Activated T-helper 2 cell treated with anti-CD3 and anti-CD28 coated beads, Interferon-gamma antibody, Interleukin-2, Interleukin-4, amounts not matched to agents 10 μg/mL and 5 μg/mL and 100 μg/mL, durations not matched to agents 14 hours and 24 hours and 36 hours (primary cell): Measurements from ENCODE around the gene CD68. TPM values are rescaled to one million over a fixed set of nuclear protein-coding genes. Genes with fewer than 3 reads are reported as not detected.
A peak's percentile ranks its signal among the peaks of the same experiment; 100 is the strongest.

Experiments used
- DNase-seq: peaks from one replicate; pipeline ENCODE4 v3.0.0; 2021; ENCODE audit warnings: low spot score
- H3K27ac Mint-ChIP-seq: one replicate; pipeline ENCODE4 v1.8.0; 2021; ENCODE audit warnings: mixed read lengths
- H3K27me3 Mint-ChIP-seq: one replicate; pipeline ENCODE4 v1.8.0; 2021; ENCODE audit warnings: low read depth, mixed read lengths
- H3K36me3 Mint-ChIP-seq: one replicate; pipeline ENCODE4 v1.8.0; 2021; ENCODE audit warnings: low read depth, mixed read lengths
- H3K4me1 Mint-ChIP-seq: one replicate; pipeline ENCODE4 v1.8.0; 2021; ENCODE audit warnings: low read depth, mixed read lengths
- H3K4me3 Mint-ChIP-seq: one replicate; pipeline ENCODE4 v1.8.0; 2021; ENCODE audit warnings: low read depth, mild to moderate bottlenecking, moderate library complexity, mixed read lengths
- H3K9me3 Mint-ChIP-seq: one replicate; pipeline ENCODE4 v1.8.0; 2021; ENCODE audit warnings: mixed read lengths
- intact Hi-C: fragments of 100-400 bp; cut with micrococcal nuclease; formaldehyde crosslinking; loops from one replicate; pipeline ENCODE4 v1.15.1; 2023
- total RNA-seq: library from RNA; stranded (reverse); gene quantifications from 2 replicates; pipeline ENCODE4 v1.2.3, GENCODE V29; 2022

Gene CD68
- total RNA-seq, 1 donor from 2014 or later, result 10.1 TPM

DNA sequence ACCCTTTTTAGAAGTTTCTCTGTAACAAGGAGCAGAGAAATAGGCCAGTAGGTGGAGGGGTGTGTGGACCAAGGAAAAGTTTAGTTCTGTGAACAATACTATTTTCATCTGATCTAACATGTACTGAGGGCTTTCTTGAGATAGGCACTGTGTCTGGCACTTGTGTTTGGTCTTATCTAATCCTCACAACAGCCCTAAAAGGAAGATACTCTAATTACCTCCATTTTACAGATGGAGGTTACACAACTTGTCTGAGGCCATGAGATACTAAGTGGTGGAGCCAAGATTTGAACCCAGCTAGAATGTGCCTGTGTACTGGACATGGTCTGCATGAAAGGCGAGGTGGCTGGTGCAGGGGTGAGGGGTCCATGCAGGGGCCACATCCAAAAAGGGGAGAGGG is 26.1 kb upstream of the CD68 start:
- H3K4me1 Mint-ChIP-seq, result peaks cover 57% of the 10 kb centered on the region
- H3K27me3 Mint-ChIP-seq, result no peaks in the 10 kb centered on the region
- no peaks in the 10 kb centered on the region for H3K9me3 Mint-ChIP-seq
- no peak for DNase-seq
- intact Hi-C loops, result no loop called here
- H3K4me3 Mint-ChIP-seq, result peak overlapping the region; percentile 34
- peak overlapping the region; percentile 77 for H3K27ac Mint-ChIP-seq
- H3K36me3 Mint-ChIP-seq, result peaks cover 29% of the 10 kb centered on the region

DNA sequence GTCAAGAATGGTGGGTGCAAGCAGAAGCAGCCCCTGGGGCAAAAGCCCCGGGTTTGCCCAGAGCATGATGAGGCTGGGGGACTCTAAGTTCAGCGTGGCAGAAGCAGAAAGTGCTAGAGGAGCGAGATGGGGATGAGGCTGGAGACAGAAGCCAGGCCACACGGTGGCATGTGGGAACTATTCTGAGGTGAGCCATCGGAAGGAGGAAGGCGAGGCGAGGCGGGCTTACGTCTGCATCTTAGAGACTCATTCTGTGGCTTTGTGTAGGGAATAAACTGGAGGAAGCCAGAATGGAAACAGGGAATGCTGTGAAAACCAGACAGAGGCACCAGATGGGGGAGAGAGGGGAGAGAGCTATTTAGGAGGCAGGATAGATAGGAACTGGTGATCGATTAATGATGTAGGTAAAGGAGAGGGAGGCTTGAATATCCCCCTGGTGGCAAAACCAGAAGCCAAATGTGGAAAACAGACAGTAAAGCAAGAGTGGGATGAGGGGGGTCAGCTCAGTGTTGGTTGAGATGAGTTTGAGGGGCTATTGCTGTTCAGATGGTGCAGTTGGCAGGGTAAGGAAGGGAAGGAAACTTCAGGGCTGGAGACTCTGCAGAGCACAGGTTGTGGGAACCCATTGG is 24.0 kb upstream of the CD68 start:
- no peaks in the 10 kb centered on the region for H3K9me3 Mint-ChIP-seq
- DNase-seq, result no peak
- H3K4me1 Mint-ChIP-seq, result peaks cover 51% of the 10 kb centered on the region
- no peak overlapping the region for H3K27ac Mint-ChIP-seq
- intact Hi-C loops, result no loop called here
- H3K27me3 Mint-ChIP-seq, result no peaks in the 10 kb centered on the region
- no peak overlapping the region for H3K4me3 Mint-ChIP-seq
- H3K36me3 Mint-ChIP-seq, result peaks cover 33% of the 10 kb centered on the region

DNA sequence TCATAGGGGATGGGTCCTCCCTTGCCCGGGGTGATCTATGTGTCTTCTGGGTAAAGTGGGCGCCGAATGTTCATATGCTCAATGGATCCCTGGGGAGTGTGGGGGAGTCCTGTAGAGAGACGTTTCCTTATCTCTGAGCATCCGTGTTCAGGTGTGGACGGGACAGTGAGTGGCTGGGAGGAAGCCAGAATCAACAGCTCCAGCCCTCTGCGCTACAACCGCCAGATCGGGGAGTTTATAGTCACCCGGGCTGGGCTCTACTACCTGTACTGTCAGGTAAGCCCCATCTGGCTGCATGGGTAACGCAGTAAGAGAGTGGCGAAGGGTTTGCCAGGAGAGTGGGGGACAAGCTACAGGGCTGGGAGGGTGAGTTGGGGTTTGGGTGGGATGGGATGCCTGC is 22.8 kb upstream of the CD68 start:
- no peaks in the 10 kb centered on the region for H3K27me3 Mint-ChIP-seq
- intact Hi-C loops, result no loop called here
- H3K4me3 Mint-ChIP-seq, result no peak overlapping the region
- H3K27ac Mint-ChIP-seq, result no peak overlapping the region
- peaks cover 47% of the 10 kb centered on the region for H3K4me1 Mint-ChIP-seq
- DNase-seq, result no peak
- H3K9me3 Mint-ChIP-seq, result no peaks in the 10 kb centered on the region
- H3K36me3 Mint-ChIP-seq, result peaks cover 28% of the 10 kb centered on the region

DNA sequence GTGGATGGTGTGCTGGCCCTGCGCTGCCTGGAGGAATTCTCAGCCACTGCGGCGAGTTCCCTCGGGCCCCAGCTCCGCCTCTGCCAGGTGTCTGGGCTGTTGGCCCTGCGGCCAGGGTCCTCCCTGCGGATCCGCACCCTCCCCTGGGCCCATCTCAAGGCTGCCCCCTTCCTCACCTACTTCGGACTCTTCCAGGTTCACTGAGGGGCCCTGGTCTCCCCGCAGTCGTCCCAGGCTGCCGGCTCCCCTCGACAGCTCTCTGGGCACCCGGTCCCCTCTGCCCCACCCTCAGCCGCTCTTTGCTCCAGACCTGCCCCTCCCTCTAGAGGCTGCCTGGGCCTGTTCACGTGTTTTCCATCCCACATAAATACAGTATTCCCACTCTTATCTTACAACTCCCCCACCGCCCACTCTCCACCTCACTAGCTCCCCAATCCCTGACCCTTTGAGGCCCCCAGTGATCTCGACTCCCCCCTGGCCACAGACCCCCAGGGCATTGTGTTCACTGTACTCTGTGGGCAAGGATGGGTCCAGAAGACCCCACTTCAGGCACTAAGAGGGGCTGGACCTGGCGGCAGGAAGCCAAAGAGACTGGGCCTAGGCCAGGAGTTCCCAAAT is 22.2 kb upstream of the CD68 start:
- Mint-ChIP-seq H3K9me3 (no peaks in the 10 kb centered on the region), H3K27me3 (no peaks in the 10 kb centered on the region), H3K27ac (no peak overlapping the region), H3K36me3 (peaks cover 28% of the 10 kb centered on the region), H3K4me3 (no peak overlapping the region), H3K4me1 (peaks cover 43% of the 10 kb centered on the region)
- no peak for DNase-seq
- intact Hi-C loops, result no loop called here

DNA sequence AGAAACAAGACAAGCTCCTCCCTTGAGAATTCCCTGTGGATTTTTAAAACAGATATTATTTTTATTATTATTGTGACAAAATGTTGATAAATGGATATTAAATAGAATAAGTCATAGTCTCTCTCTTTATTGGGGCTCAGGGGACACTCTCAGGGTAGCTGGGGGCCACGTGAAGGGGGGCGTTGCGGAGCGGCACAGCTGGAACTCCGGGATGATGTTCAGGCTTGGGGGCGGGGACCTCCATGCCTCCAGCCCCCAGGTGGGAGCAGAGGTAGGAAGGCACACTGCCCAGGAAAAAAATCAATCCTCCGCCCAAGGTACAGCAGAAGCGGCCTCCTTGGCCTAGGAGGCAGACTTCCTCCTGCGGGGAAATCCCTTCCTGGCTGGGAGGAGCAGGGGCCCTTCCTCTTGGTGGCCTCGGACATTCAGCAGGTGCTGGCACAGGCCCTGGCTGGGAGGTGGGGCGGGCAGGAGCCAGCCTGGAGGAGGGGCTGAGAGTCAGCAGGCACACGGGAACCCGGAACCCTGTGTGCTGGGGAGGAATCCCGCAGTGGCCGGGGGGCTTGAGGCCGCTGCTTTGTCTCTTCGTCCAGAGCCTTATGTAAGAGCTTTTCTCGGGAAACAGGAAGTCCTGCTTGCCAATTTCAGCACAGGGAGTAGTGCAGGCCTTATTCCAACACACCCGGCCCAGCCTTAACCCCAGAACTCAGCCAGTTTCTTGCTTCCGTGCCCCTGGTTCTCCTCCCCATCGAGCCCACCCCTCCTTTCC is 21.5 kb upstream of the CD68 start:
- DNase-seq, result no peak

DNA sequence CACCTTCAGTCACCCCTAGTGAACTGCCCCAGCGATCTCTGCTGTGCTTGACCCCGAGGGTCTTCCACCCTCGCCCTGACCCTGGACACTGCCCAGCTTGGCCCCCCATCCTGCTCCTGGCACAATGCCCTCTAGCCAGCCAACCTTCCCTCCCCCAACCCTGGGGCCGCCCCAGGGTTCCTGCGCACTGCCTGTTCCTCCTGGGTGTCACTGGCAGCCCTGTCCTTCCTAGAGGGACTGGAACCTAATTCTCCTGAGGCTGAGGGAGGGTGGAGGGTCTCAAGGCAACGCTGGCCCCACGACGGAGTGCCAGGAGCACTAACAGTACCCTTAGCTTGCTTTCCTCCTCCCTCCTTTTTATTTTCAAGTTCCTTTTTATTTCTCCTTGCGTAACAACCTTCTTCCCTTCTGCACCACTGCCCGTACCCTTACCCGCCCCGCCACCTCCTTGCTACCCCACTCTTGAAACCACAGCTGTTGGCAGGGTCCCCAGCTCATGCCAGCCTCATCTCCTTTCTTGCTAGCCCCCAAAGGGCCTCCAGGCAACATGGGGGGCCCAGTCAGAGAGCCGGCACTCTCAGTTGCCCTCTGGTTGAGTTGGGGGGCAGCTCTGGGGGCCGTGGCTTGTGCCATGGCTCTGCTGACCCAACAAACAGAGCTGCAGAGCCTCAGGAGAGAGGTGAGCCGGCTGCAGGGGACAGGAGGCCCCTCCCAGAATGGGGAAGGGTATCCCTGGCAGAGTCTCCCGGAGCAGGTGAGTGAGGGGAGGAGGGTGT is 20.7 kb upstream of the CD68 start, which contains the start of gene TNFSF13:
TSS of gene TNFSF13 (plus strand) at position 207 of the 776 bp plus-strand sequence. CDS start at position 497, 290 bp downstream.
- Mint-ChIP-seq H3K27me3 (no peaks in the 10 kb centered on the region), H3K27ac (no peak within 1 kb of the TSS), H3K4me1 (peaks cover 38% of the 10 kb centered on the region), H3K9me3 (no peaks in the 10 kb centered on the region), H3K36me3 (peaks cover 28% of the 10 kb centered on the region), H3K4me3 (no peak within 1 kb of the TSS)
- intact Hi-C loops, result no loop called here
- DNase-seq, result no peak

More for the DNA sequence above, 21.5 kb upstream of the CD68 start:
- Mint-ChIP-seq H3K4me1 (peaks cover 43% of the 10 kb centered on the region), H3K36me3 (peaks cover 31% of the 10 kb centered on the region), H3K4me3 (no peak overlapping the region), H3K27me3 (no peaks in the 10 kb centered on the region), H3K27ac (no peak overlapping the region), H3K9me3 (no peaks in the 10 kb centered on the region)
- intact Hi-C loops, result no loop called here

DNA sequence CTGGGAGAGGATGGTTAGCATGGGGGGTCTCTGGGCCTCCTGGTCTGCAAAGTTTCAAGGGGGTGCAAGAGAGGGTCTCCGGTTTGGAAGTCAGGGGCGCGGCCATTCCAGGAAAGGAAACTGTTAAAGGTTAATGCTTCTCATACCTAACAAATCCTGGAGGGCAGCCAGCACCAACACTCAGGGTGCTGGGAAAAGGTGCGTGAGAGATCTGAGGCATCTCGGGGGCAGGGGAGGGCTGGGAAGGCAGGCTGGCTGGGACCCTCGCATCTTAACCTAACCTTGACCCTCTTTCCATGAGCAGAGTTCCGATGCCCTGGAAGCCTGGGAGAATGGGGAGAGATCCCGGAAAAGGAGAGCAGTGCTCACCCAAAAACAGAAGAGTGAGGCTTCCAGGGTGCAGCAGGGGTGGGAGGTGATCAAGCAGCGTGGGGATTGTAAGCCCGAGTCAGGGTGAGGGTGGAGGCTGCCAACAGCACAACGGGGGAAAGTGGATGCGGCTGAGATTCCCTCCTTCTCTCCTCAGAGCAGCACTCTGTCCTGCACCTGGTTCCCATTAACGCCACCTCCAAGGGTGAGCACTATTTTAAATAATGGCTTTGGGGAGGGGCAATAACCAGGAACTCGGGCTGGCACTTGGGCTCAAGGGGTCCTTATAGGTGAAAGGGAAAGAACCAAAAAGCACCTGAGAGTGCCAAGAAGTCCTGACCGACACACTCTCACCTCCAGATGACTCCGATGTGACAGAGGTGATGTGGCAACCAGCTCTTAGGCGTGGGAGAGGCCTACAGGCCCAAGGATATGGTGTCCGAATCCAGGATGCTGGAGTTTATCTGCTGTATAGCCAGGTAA is 19.9 kb upstream of the CD68 start:
- no peak overlapping the region for H3K4me3 Mint-ChIP-seq
- peaks cover 33% of the 10 kb centered on the region for H3K36me3 Mint-ChIP-seq
- intact Hi-C loops, result loop anchor here (2.0 to 5.0 kb wide), 2 partner anchors 37 to 122 kb away; partner anchors contain the start of genes FGF11 and TMEM102
- H3K27ac Mint-ChIP-seq, result no peak overlapping the region
- no peaks in the 10 kb centered on the region for H3K27me3 Mint-ChIP-seq
- H3K9me3 Mint-ChIP-seq, result no peaks in the 10 kb centered on the region
- DNase-seq, result no peak
- peaks cover 38% of the 10 kb centered on the region for H3K4me1 Mint-ChIP-seq

DNA sequence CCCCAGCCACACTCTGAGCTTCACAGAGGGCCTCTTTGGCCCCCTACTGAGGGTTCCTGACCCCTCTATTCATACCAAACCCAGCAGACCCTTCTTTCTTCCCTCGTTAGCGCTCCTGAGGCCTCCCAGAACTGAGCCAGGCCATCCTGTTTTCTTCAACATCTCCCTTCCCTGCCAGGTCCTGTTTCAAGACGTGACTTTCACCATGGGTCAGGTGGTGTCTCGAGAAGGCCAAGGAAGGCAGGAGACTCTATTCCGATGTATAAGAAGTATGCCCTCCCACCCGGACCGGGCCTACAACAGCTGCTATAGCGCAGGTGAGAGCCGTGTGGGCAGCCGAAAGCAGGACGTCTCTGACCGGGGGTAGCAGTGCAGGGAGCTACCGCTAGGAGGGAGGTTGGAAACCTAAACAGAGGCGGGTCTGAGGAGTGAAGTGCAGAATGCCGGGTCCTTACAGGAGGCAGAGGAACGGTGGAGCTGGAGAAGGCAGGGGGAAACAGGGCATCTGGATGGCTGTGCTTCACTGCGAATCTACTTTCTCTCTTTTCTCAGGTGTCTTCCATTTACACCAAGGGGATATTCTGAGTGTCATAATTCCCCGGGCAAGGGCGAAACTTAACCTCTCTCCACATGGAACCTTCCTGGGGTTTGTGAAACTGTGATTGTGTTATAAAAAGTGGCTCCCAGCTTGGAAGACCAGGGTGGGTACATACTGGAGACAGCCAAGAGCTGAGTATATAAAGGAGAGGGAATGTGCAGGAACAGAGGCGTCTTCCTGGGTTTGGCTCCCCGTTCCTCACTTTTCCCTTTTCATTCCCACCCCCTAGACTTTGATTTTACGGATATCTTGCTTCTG is 19.0 kb upstream of the CD68 start:
- Mint-ChIP-seq H3K4me1 (peaks cover 37% of the 10 kb centered on the region), H3K4me3 (peak overlapping the region; percentile 92)

DNA sequence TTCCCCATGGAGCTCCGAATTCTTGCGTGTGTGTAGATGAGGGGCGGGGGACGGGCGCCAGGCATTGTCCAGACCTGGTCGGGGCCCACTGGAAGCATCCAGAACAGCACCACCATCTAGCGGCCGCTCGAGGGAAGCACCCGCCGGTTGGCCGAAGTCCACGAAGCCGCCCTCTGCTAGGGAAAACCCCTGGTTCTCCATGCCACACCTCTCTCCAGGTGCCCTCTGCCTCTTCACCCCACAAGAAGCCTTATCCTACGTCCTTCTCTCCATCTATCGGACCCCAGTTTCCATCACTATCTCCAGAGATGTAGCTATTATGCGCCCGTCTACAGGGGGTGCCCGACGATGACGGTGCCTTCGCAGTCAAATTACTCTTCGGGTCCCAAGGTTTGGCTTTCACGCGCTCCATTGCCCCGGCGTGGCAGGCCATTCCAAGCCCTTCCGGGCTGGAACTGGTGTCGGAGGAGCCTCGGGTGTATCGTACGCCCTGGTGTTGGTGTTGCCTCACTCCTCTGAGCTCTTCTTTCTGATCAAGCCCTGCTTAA is 18.3 kb upstream of the CD68 start:
- Mint-ChIP-seq H3K27ac (peak overlapping the region; percentile 90), H3K4me3 (peak overlapping the region; percentile 92), H3K36me3 (peaks cover 44% of the 10 kb centered on the region), H3K27me3 (no peaks in the 10 kb centered on the region), H3K9me3 (no peaks in the 10 kb centered on the region), H3K4me1 (peaks cover 34% of the 10 kb centered on the region)
- DNase-seq, result peak; percentile 82
- intact Hi-C loops, result loop anchor here (1.0 to 5.0 kb wide), 8 partner anchors 9 to 205 kb away; partner anchors contain the start of genes FGF11, POLR2A and TMEM102

More for the DNA sequence above, 19.0 kb upstream of the CD68 start:
- Mint-ChIP-seq H3K27ac (peak overlapping the region; percentile 90), H3K9me3 (no peaks in the 10 kb centered on the region), H3K36me3 (peaks cover 41% of the 10 kb centered on the region), H3K27me3 (no peaks in the 10 kb centered on the region)
- intact Hi-C loops, result loop anchor here (1.0 to 5.0 kb wide), 8 partner anchors 8 to 204 kb away; partner anchors contain the start of genes FGF11, POLR2A and TMEM102
- peak; percentile 59 for DNase-seq

DNA sequence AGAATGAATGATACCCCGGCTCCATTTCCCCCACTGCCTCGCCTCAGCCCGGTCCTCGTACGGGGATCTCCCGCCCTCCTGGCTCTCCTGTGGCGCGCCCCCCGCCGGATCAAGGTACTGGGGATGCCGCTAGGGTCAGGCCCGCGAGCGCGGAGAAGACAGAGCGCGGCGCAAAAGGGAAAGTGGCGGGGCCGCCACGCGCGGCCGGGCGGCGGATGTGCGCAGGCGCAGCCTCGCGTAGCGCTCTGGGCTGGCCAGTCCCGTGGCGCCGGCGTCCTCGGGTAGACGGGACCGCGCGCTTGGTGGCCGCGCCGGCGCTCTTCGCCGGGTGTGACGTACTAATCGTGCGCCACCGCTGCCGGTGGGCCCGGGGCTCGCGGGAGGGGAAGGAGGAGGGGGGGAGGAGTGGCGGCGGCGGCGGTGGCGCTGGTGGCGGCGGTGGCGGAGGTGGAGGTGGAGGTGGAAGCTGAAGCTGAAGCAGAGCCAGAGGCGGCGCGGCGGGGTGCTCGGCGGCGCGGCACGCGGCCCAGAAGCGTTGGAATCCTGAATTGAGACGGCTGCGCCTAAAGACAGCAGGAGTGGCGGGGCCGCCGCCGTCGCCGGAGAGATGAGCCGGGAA is 17.7 kb upstream of the CD68 start, which contains the start of gene SENP3:
TSS of gene SENP3 (plus strand) at position 331 of the 619 bp plus-strand sequence. CDS start 1,158 bp downstream, outside the sequence.
- peak; percentile 91 for DNase-seq
- H3K4me3 Mint-ChIP-seq, result peak within 1 kb of the TSS; percentile 92
- intact Hi-C loops, result loop anchor here (1.0 to 5.0 kb wide), 8 partner anchors 9 to 205 kb away; partner anchors contain the start of genes FGF11, POLR2A and TMEM102
- H3K9me3 Mint-ChIP-seq, result no peaks in the 10 kb centered on the region
- H3K27ac Mint-ChIP-seq, result peak within 1 kb of the TSS; percentile 90
- H3K4me1 Mint-ChIP-seq, result peaks cover 30% of the 10 kb centered on the region
- H3K36me3 Mint-ChIP-seq, result peaks cover 43% of the 10 kb centered on the region
- H3K27me3 Mint-ChIP-seq, result no peaks in the 10 kb centered on the region
